Measurements from ENCODE around the gene DPY19L2.
"Not testable (repeated sequence)": the region's sequence is repeated elsewhere in the genome, so short reads cannot be mapped to it uniquely, and the experiment has no call there.

DNA sequence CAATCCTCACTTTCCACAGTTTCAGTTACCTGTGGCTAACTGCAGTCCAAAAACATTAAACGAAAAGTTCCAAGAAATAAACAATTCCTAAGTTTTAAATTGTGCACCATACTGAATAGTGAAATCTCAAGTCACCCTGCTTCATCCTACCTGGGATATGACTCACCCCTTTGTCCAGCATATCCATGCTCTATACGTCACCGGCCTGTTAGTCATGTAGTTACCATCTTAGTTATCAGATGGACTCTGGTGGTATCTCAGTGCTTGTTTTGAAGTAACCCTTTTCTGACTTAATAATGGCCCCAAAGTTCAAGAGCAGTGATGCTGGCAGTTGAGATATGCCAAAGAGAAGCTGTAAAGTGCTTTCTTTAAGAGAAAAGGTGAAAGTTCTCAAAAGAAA lies 83.9 kb downstream of the DPY19L2 start:
- TF ChIP-seq EZH2 (IDR thresholded peaks at IDR 0.05; ENCODE audit: insufficient read depth, poor library complexity, severe bottlenecking); EZH2phosphoT487 (IDR thresholded peaks at IDR 0.05; ENCODE audit: insufficient read depth, low read depth): not testable (repeated sequence)

Measured in GM23248 (cell line).